Heart right ventricle (tissue), 16 donors: ENCODE measurements around the gene TTC3. TPM values are rescaled to one million over a fixed set of nuclear protein-coding genes. Genes with fewer than 3 reads are reported as not detected.

Experiments used
- ATAC-seq, 8 donors: fragments of 200-7000 bp; cut with Tn5 transposase; one replicate each; pipeline ENCODE4 v1.9.1; 2020; ENCODE audit warnings: mild to moderate bottlenecking in 8 of 8, moderate library complexity in 8 of 8, moderate number of reproducible peaks in 1 of 8
- DNase-seq, 2 donors: peaks; one replicate each; pipeline ENCODE4 v3.0.0-alpha.2; 2020
- H3K27ac ChIP-seq, 10 donors: fragments of 200-600 bp; sonication (generic) in 2 of 10; one replicate each; pipeline versions ENCODE4 v1.5.0 to v1.8.0; 2020 to 2022; ENCODE audit warnings: mild to moderate bottlenecking in 3 of 10
- H3K27me3 ChIP-seq, 7 donors: fragments of 200-600 bp; one replicate each; pipeline ENCODE4 v1.8.0; 2021 to 2022; ENCODE audit warnings: mild to moderate bottlenecking in 2 of 7
- H3K36me3 ChIP-seq, 9 donors: fragments of 200-600 bp; sonication (generic) in 1 of 9; one replicate each; pipeline versions ENCODE4 v1.5.0 to v1.8.0; 2020 to 2022; ENCODE audit warnings: mild to moderate bottlenecking in 2 of 9
- H3K4me1 ChIP-seq, 9 donors: fragments of 200-600 bp; sonication (generic) in 1 of 9; one replicate each; pipeline versions ENCODE4 v1.5.0 to v1.8.0; 2020 to 2022; ENCODE audit warnings: mild to moderate bottlenecking in 4 of 9
- H3K4me3 ChIP-seq, 10 donors: fragments of 200-600 bp; sonication (generic) in 2 of 10; one replicate each; pipeline versions ENCODE4 v1.5.0 to v1.8.0; 2020 to 2022; ENCODE audit warnings: mild to moderate bottlenecking in 7 of 10, moderate library complexity in 2 of 10
- H3K9me3 ChIP-seq, 11 donors: fragments of 200-600 bp in 10 of 11; sonication (generic) in 2 of 11; one replicate each; pipeline versions ENCODE4 v1.5.0 to v1.8.0; 2013 to 2022; ENCODE audit warnings: mild to moderate bottlenecking in 2 of 11, control low read depth in 1 of 11, moderate library complexity in 1 of 11
- CTCF ChIP-seq, 9 donors: fragments of 200-600 bp; sonication (generic) in 2 of 9; IDR thresholded peaks; one replicate each; pipeline versions ENCODE4 v1.5.0 to v1.8.0; 2021 to 2022; ENCODE audit warnings: antibody characterized with exemption in 9 of 9, mild to moderate bottlenecking in 5 of 9, moderate library complexity in 1 of 9
- WGBS, 2 donors: extraction: QIAGEN DNeasy Blood & Tissue Kit; methylation state at CpG; one replicate each; pipeline ENCODE4 v1.1.7; 2013; ENCODE audit warnings: inconsistent platforms in 1 of 2; 5-methylcytosine and 5-hydroxymethylcytosine counted together
- intact Hi-C, 10 donors: fragments of 100-400 bp; cut with DNase I; formaldehyde crosslinking; loops; one replicate each; pipeline versions ENCODE4 v1.11.1 to v1.14.2; 2022
- polyA plus RNA-seq, 2 donors: library from polyadenylated mRNA; stranded (reverse); fragments of 200-250 nt; gene quantifications; one replicate each; pipeline ENCODE4 v1.2.3, GENCODE V29; 2013
- total RNA-seq, 10 donors: library from RNA; stranded (reverse); fragmentation: NEBNext Ultra II Directional in 3 of 10; extraction: Animal tissue kit (Norgen Biotek cat#: 25700) in 3 of 10; gene quantifications; one replicate each; pipeline versions ENCODE4 v1.2.1 to v1.2.4, GENCODE V29; 2021 to 2023
- donor health status: Arrhythmogenic right ventricular cardiomyopathy.
- donor health status: ischemic (EF 13 %, LVEDD 7.1; RV severe dilation, severe dysfunction).
- donor health status: healthy with polysubstance abuse.
- donor health status: DM: no; HTN: yes; CAD: no.
- donor health status: DM: no; HTN: no; CAD: no.
- donor health status: ischemic (EF 25% LVEDD 6.9; RV normal size, moderate dysfunction).
- donor health status: ischemic (EF 25% LVEDD 5.7; RV mildly dilated, moderate dysfunction).
- donor health status: healthy.
- donor health status: DM: yes; HTN: yes; CAD: no.
- donor health status: Ischemic cardiomyopathy.
- donor health status: ischemic (EF 35%, LVEDD 5.7; RV mildly dilated, moderate dysfunction).
- donor health status: nonischemic (EF 11% LVEDD 7.7; RV severe dilation, severe dysfunction).
- donor health status: DM: yes; HTN: yes; CAD: no.
- donor health status: PGD.
- donor health status: ischemic (EF 29% LVEDD 5.4; RV normal size, mild dysfunction).
- donor health status: nonischemic (EF 23%, LVEDD 6.1; RV moderate dilation, normal function).

TTC3 gene
- total and polyA plus RNA-seq, 12 donors, result 14.0 to 62.1 (median 50.1) TPM

- no peak for DNase-seq
- no peak overlapping the region for H3K4me3 ChIP-seq
- H3K36me3 ChIP-seq, result peaks cover 0 to 97% (median 23%) of the 10 kb centered on the region in 9 donors
- no peaks in the 10 kb centered on the region for H3K27me3 ChIP-seq
- intact Hi-C loops, result no loop called here
- no peak overlapping the region for H3K27ac ChIP-seq
- H3K9me3 ChIP-seq, result no peaks in the 10 kb centered on the region
- no peaks in the 10 kb centered on the region for H3K4me1 ChIP-seq
- ATAC-seq, result no peak
- no peak for TF ChIP-seq CTCF (IDR thresholded peaks at IDR 0.05)
These were observed 20.9 kb downstream of the TTC3 start for GRCh38 chr21:37093977-37094376.

GRCh38 chr21:37095821-37096220, 22.8 kb downstream of the TTC3 start:
- ATAC-seq, result no peak
- Histone ChIP-seq H3K9me3 (no peaks in the 10 kb centered on the region), H3K36me3 (peaks cover 0 to 96% (median 31%) of the 10 kb centered on the region in 9 donors), H3K27me3 (no peaks in the 10 kb centered on the region), H3K4me3 (no peak overlapping the region), H3K27ac (no peak overlapping the region), H3K4me1 (no peaks in the 10 kb centered on the region)
- no peak for DNase-seq
- no peak for TF ChIP-seq CTCF (IDR thresholded peaks at IDR 0.05)
- 93 to 95% methylated on average over 4 of the region's 4 CpGs for WGBS, 2 donors
- intact Hi-C loops, result no loop called here

- no peak for TF ChIP-seq CTCF (IDR thresholded peaks at IDR 0.05)
- Histone ChIP-seq H3K27ac (no peak overlapping the region), H3K9me3 (no peaks in the 10 kb centered on the region), H3K27me3 (no peaks in the 10 kb centered on the region), H3K4me1 (no peaks in the 10 kb centered on the region), H3K36me3 (peaks cover 0 to 67% (median 31%) of the 10 kb centered on the region in 9 donors), H3K4me3 (no peak overlapping the region)
- intact Hi-C loops, result no loop called here
- WGBS, 2 donors, result 78 to 81% methylated on average over 2 of the region's 2 CpGs
- DNase-seq (no peak), ATAC-seq (no peak)
These were observed 25.7 kb downstream of the TTC3 start for GRCh38 chr21:37098751-37099150.

- DNase-seq (no peak), ATAC-seq (no peak)
- intact Hi-C loops, result no loop called here
- H3K36me3 ChIP-seq, result peaks cover 0 to 53% (median 31%) of the 10 kb centered on the region in 9 donors
- no peaks in the 10 kb centered on the region for H3K4me1 ChIP-seq
- H3K27ac ChIP-seq, result no peak overlapping the region
- no peak for TF ChIP-seq CTCF (IDR thresholded peaks at IDR 0.05)
- no peak overlapping the region for H3K4me3 ChIP-seq
- 97% methylated on average over 6 of the region's 6 CpGs for WGBS, 2 donors
- H3K9me3 ChIP-seq, result no peaks in the 10 kb centered on the region
- H3K27me3 ChIP-seq, result no peaks in the 10 kb centered on the region
These were observed 27.3 kb downstream of the TTC3 start for GRCh38 chr21:37100316-37100715.
